ENCODE measurements around the gene OR5M8.

Gene OR5M8

DNA sequence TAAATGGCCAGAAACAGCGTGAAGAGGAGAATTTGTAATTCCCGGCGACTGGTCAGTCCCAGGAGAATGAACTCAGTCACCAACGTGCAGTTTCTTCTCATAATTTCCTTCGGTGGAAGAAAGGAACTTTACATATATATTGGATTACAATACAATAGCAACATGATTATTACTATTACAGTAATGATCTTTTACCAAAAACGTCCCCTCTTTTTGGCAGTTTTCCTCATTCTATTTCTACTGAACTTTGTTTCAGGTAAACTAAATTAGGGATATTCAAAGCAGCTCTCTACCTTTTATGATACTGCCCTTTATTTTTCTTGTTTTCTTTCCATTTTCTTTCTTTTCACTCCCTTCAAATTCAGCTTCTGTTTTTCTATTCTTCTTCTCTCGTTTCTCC lies at the start of gene OR5M8:
TSS of gene OR5M8 (minus strand) at position 101 of the 400 bp plus-strand sequence. CDS start at position 101, 0 bp downstream.
- Histone ChIP-seq H3K4me3 (ENCODE audit: low read length) (no peak within 1 kb of the TSS), H3K27me3 (ENCODE audit: control insufficient read depth, insufficient read depth, low read length) (no peaks in the 10 kb centered on the region), H3K27ac (ENCODE audit: low read depth, low read length) (no peak within 1 kb of the TSS), H3K36me3 (ENCODE audit: control insufficient read depth, insufficient read depth, low read length) (no peaks in the 10 kb centered on the region), H3K9ac (ENCODE audit: low read length) (no peak within 1 kb of the TSS), H3K4me1 (ENCODE audit: control insufficient read depth, insufficient read depth, low read length) (no peaks in the 10 kb centered on the region)

DNA sequence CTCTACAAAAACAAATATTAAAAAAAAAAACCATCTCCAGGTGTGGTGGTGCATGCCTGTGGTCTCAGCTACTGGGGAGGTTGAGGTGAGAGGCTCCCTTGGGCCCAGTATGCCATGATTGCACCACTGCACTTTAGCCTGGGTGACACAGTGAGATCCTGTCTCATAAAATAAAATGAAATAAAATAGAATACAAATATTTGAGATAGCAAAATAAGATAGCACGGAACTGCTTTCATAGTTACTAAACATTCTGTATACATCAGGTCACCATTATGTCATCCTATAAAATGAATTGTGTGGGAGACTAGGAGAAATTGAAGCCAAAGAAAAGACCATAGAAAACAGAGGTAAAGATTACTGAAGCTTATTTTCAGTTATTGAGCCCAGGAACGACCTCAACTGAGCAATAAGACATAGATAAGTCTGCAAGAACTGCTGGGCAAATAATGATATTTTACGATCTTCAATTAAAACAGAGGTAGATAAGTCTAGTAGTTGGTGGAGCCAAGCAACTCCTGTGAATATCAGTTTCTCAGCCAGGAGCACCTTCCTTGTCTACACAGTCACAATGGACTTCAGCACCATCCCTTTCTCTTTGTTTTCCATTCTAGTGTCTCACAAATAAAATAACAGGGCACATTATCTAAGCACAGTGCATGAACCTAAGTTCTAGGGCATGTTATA lies 42.0 kb upstream of the OR5M8 start:
- H3K4me3 ChIP-seq (ENCODE audit: low read length), result no peak overlapping the region
- H3K27me3 ChIP-seq (ENCODE audit: control insufficient read depth, insufficient read depth, low read length), result no peaks in the 10 kb centered on the region
- H3K36me3 ChIP-seq (ENCODE audit: control insufficient read depth, insufficient read depth, low read length), result no peaks in the 10 kb centered on the region
- H3K4me1 ChIP-seq (ENCODE audit: control insufficient read depth, insufficient read depth, low read length), result no peaks in the 10 kb centered on the region
- no peak overlapping the region for H3K9ac ChIP-seq (ENCODE audit: low read length)
- no peak overlapping the region for H3K27ac ChIP-seq (ENCODE audit: low read depth, low read length)

DNA sequence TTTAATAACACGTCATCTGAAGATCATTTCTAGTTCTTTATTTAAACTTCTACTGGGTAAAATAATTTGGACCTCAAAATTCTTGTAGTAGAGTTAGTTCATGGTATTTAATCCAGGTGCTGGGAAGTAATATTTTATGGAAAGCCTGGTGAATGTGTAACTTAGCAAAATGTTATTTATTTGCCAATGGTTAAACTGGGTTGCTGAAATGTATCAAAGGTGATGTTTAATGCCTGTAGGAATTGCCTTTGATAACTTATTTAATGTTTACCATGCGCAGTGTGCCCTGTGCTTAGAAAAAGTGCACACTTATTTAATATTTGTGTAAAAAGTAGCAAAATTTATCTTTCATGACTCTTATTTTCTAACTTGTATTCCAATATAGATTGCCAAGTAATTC lies 40.7 kb upstream of the OR5M8 start:
- no peak overlapping the region for H3K4me3 ChIP-seq (ENCODE audit: low read length)
- no peak overlapping the region for H3K27ac ChIP-seq (ENCODE audit: low read depth, low read length)
- no peak overlapping the region for H3K9ac ChIP-seq (ENCODE audit: low read length)
- H3K27me3 ChIP-seq (ENCODE audit: control insufficient read depth, insufficient read depth, low read length), result no peaks in the 10 kb centered on the region
- no peaks in the 10 kb centered on the region for H3K36me3 ChIP-seq (ENCODE audit: control insufficient read depth, insufficient read depth, low read length)
- H3K4me1 ChIP-seq (ENCODE audit: control insufficient read depth, insufficient read depth, low read length), result no peaks in the 10 kb centered on the region

DNA sequence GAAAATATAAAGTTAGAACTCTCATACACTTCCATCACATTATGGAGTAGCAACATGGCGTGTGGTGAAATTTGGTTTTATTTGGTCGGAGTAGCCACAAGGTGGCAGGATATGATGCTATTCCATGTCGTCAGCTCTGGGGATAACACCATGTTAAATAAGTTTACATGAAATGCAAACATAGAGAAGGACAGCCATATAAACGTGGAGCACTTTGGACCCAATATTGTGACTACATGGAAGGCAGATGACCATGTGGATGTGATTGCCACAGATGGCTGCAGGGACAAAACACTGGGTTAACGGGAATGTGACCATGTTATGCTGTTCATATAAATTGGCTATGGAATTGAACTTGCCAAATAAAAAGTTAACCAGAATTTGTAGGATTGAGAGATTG lies 30.8 kb upstream of the OR5M8 start:
- Histone ChIP-seq H3K27me3 (ENCODE audit: control insufficient read depth, insufficient read depth, low read length) (no peaks in the 10 kb centered on the region), H3K9ac (ENCODE audit: low read length) (no peak overlapping the region), H3K27ac (ENCODE audit: low read depth, low read length) (no peak overlapping the region), H3K36me3 (ENCODE audit: control insufficient read depth, insufficient read depth, low read length) (no peaks in the 10 kb centered on the region), H3K4me1 (ENCODE audit: control insufficient read depth, insufficient read depth, low read length) (no peaks in the 10 kb centered on the region), H3K4me3 (ENCODE audit: low read length) (no peak overlapping the region)

DNA sequence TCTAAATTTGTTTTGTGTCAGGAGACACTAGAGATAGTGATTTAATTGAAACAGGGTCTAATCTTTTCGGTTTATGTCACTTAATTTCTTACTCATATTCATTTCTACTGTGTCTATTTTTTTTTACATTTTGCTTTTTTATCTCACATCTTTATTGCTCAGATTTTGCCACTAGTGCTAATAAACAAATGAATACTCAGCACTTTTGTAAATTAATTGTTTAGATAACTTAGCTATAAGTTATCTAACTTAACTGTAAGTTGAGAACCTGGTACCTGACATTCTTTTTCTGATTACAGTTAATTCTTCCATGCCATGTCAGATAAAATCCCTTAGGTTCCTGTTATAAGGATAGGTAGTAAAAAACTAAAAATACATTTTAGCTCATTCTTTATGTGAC lies 22.1 kb upstream of the OR5M8 start:
- Histone ChIP-seq H3K27ac (ENCODE audit: low read depth, low read length) (no peak overlapping the region), H3K4me1 (ENCODE audit: control insufficient read depth, insufficient read depth, low read length) (no peaks in the 10 kb centered on the region), H3K27me3 (ENCODE audit: control insufficient read depth, insufficient read depth, low read length) (no peaks in the 10 kb centered on the region)

DNA sequence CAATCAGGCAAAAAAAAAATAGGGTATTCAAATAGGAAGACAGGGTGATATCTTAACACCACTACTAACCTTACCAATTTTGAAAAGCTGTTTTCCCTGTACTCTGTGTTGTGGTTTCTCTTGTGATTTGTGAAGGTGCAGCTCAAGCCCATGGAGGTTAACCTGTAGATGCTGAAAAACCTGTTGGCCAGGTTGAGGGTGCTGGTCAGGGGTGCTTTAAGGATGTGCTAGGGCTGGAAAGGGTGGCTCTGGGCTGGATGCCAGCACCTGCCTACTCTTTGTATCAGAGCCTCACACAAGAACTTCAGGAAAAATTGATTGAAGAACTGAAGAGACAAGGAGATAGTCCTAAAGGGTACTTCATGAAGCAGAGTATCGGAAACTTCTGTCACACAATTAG lies 18.3 kb upstream of the OR5M8 start:
- Histone ChIP-seq H3K9ac (ENCODE audit: low read length) (no peak overlapping the region), H3K27me3 (ENCODE audit: control insufficient read depth, insufficient read depth, low read length) (no peaks in the 10 kb centered on the region), H3K36me3 (ENCODE audit: control insufficient read depth, insufficient read depth, low read length) (no peaks in the 10 kb centered on the region), H3K4me1 (ENCODE audit: control insufficient read depth, insufficient read depth, low read length) (no peaks in the 10 kb centered on the region), H3K4me3 (ENCODE audit: low read length) (no peak overlapping the region), H3K27ac (ENCODE audit: low read depth, low read length) (no peak overlapping the region)

More for the DNA sequence above, 22.1 kb upstream of the OR5M8 start:
- Histone ChIP-seq H3K4me3 (ENCODE audit: low read length) (no peak overlapping the region), H3K36me3 (ENCODE audit: control insufficient read depth, insufficient read depth, low read length) (no peaks in the 10 kb centered on the region), H3K9ac (ENCODE audit: low read length) (no peak overlapping the region)

DNA sequence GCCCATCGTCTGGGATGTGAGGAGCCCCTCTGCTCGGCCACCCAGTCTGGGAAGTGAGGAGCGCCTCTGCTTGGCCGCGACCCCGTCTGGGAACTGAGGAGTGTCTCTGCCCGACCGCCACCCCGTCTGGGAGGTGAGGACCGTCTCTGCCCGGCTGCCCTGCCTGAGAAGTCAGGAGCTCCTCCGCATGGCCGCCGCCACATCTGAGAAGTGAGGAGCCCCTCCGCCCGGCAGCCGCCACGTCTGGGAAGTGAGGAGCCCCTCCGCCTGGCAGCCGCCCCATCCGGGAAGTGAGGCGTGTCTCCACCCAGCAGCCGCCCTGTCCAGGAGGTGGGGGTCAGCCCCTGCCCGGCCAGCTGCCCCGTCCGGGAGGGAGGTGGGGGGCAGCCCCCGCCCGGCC lies 5.8 kb upstream of the OR5M8 start:
- H3K27ac ChIP-seq (ENCODE audit: low read depth, low read length), result no peak overlapping the region
- H3K36me3 ChIP-seq (ENCODE audit: control insufficient read depth, insufficient read depth, low read length), result no peaks in the 10 kb centered on the region
- no peaks in the 10 kb centered on the region for H3K4me1 ChIP-seq (ENCODE audit: control insufficient read depth, insufficient read depth, low read length)
- H3K27me3 ChIP-seq (ENCODE audit: control insufficient read depth, insufficient read depth, low read length), result no peaks in the 10 kb centered on the region
- H3K9ac ChIP-seq (ENCODE audit: low read length), result no peak overlapping the region
- no peak overlapping the region for H3K4me3 ChIP-seq (ENCODE audit: low read length)

DNA sequence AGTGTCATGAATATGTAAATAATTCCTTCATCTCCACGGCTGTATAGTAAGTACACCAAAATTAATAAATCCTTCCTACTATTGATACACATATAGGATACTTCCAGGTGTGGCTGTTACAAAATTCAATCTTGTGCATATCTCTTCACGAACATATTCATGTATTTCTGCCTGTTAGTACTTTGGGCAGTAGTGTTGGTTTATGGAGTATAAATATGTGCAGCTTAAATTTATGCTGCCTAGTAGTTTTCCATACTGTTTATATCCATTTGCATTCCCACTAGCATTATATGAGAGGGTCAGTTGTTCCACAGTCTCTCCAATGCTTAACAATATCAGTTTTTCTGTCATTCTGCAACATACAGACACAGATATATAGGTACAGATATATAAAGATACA lies 3.9 kb upstream of the OR5M8 start:
- no peaks in the 10 kb centered on the region for H3K4me1 ChIP-seq (ENCODE audit: control insufficient read depth, insufficient read depth, low read length)
- H3K36me3 ChIP-seq (ENCODE audit: control insufficient read depth, insufficient read depth, low read length), result no peaks in the 10 kb centered on the region
- no peaks in the 10 kb centered on the region for H3K27me3 ChIP-seq (ENCODE audit: control insufficient read depth, insufficient read depth, low read length)
- no peak overlapping the region for H3K4me3 ChIP-seq (ENCODE audit: low read length)
- no peak overlapping the region for H3K27ac ChIP-seq (ENCODE audit: low read depth, low read length)
- H3K9ac ChIP-seq (ENCODE audit: low read length), result no peak overlapping the region

DNA sequence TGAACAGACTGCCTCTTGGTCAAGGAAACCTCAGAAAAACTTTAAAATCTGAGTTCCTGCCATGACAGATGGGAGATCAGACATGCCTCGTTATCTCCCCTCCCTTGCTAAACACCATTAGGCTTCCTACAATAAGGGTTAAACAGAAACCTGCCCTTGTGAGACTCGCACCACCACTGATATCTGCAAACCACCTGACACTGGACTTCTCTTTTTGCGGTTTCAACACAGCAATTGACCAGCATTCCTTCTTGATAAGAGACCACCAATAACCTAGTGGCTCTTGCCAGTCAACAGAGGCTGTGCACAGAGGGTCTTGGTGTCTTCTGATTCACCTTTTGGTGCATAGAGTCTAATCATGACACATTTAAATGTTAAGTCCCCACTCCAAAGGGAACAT lies 4.4 kb downstream of the OR5M8 start:
- Histone ChIP-seq H3K9ac (ENCODE audit: low read length) (no peak overlapping the region), H3K27ac (ENCODE audit: low read depth, low read length) (no peak overlapping the region), H3K4me1 (ENCODE audit: control insufficient read depth, insufficient read depth, low read length) (no peaks in the 10 kb centered on the region), H3K27me3 (ENCODE audit: control insufficient read depth, insufficient read depth, low read length) (no peaks in the 10 kb centered on the region), H3K4me3 (ENCODE audit: low read length) (no peak overlapping the region), H3K36me3 (ENCODE audit: control insufficient read depth, insufficient read depth, low read length) (no peaks in the 10 kb centered on the region)

DNA sequence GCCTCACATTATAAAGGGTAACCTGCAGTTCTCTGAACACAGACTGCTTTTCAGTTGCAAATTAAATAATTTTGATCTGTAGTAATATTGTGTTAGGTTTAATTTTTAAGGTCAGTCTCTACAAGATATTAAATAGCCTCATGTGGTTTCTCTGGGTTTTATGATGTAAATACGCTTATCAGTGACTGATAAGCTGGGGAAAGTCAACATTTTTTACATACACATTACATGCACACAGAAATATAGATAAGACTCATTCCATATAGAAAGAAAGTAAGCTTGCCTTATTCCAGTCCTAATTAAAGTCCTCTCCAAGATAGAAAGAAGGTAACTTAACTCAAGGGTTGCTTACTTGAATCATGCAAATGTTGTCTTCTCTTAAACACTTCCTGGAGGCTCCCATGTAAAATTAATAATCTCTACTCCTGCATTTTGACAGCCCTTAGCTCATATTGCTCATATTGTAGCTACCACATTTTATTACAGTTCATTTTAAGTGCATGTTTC lies 16.4 kb downstream of the OR5M8 start:
- no peak overlapping the region for H3K27ac ChIP-seq (ENCODE audit: low read depth, low read length)
- no peaks in the 10 kb centered on the region for H3K36me3 ChIP-seq (ENCODE audit: control insufficient read depth, insufficient read depth, low read length)
- H3K4me1 ChIP-seq (ENCODE audit: control insufficient read depth, insufficient read depth, low read length), result no peaks in the 10 kb centered on the region
- no peaks in the 10 kb centered on the region for H3K27me3 ChIP-seq (ENCODE audit: control insufficient read depth, insufficient read depth, low read length)
- no peak overlapping the region for H3K9ac ChIP-seq (ENCODE audit: low read length)
- H3K4me3 ChIP-seq (ENCODE audit: low read length), result no peak overlapping the region

DNA sequence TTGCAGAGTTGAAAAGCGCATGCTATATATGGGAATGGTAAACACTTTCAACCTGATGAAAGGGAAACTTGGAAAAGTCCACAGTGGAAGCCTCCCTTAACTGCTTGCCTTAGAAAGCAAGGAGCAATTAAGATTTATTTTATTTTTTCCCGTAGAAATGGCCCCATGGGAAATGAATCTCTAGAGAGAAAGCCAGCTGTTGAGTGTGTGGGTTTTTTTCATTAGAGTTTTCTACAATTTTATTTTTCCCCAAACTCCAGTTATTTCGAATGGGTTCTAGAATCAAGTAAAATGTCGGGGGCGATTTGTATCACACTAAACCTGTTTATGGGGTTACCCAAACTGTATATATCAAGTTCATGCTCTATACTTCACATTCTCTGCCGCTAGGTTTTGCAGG lies 17.9 kb downstream of the OR5M8 start, which contains the start of gene OR5M3:
TSS of gene OR5M3 (minus strand) at position 101 of the 400 bp plus-strand sequence. CDS start 2,855 bp downstream, outside the sequence.
- no peak within 1 kb of the TSS for H3K4me3 ChIP-seq (ENCODE audit: low read length)
- no peaks in the 10 kb centered on the region for H3K27me3 ChIP-seq (ENCODE audit: control insufficient read depth, insufficient read depth, low read length)
- H3K36me3 ChIP-seq (ENCODE audit: control insufficient read depth, insufficient read depth, low read length), result no peaks in the 10 kb centered on the region
- H3K4me1 ChIP-seq (ENCODE audit: control insufficient read depth, insufficient read depth, low read length), result no peaks in the 10 kb centered on the region
- no peak within 1 kb of the TSS for H3K9ac ChIP-seq (ENCODE audit: low read length)
- no peak within 1 kb of the TSS for H3K27ac ChIP-seq (ENCODE audit: low read depth, low read length)

DNA sequence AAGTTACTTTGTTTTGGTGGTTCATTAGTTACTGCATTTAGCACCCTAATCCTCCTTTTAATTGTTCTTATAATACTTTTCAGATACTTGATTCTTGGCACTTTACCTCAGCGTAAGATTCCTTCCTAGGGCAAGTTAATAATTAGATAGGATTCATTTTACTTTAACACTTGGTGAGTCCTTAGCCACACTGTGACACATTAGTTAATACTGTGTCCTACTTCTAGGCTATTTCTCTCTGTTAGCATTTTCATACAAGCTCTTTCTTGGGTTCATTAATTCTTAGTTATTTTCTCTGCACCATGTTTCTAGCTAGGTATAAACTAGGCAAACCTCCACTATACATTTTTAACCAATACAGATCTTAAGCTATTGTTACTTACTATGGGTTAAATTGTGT lies 34.1 kb downstream of the OR5M8 start:
- no peak overlapping the region for H3K27ac ChIP-seq (ENCODE audit: low read depth, low read length)

DNA sequence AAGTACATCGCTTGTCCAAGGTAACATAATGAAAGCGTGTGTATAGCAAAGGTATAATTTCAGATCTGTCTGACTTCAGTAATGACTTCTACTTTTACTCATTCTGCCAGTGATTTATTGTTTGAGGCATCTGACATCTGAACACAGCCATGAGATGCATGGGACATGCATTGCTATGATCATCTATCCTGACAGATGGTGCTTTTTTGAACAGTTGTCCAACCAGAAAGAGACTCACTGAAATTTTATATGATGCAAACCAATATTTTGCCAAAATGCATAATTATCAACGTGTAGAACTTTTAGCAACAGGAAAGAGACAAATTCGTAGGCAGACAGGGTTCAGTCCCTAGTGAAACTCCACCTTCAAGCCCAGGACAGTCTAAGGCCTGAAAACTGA lies 37.6 kb downstream of the OR5M8 start:
- Histone ChIP-seq H3K9ac (ENCODE audit: low read length) (no peak overlapping the region), H3K36me3 (ENCODE audit: control insufficient read depth, insufficient read depth, low read length) (no peaks in the 10 kb centered on the region), H3K4me3 (ENCODE audit: low read length) (no peak overlapping the region)

More for the DNA sequence above, 34.1 kb downstream of the OR5M8 start:
- Histone ChIP-seq H3K27me3 (ENCODE audit: control insufficient read depth, insufficient read depth, low read length) (no peaks in the 10 kb centered on the region), H3K4me1 (ENCODE audit: control insufficient read depth, insufficient read depth, low read length) (no peaks in the 10 kb centered on the region), H3K4me3 (ENCODE audit: low read length) (no peak overlapping the region), H3K36me3 (ENCODE audit: control insufficient read depth, insufficient read depth, low read length) (no peaks in the 10 kb centered on the region), H3K9ac (ENCODE audit: low read length) (no peak overlapping the region)

More for the DNA sequence above, 37.6 kb downstream of the OR5M8 start:
- no peaks in the 10 kb centered on the region for H3K27me3 ChIP-seq (ENCODE audit: control insufficient read depth, insufficient read depth, low read length)
- no peak overlapping the region for H3K27ac ChIP-seq (ENCODE audit: low read depth, low read length)
- no peaks in the 10 kb centered on the region for H3K4me1 ChIP-seq (ENCODE audit: control insufficient read depth, insufficient read depth, low read length)

Measured in rectal smooth muscle tissue (tissue), 1 donor.